Lung (tissue), 12 donors: ENCODE data around the gene TMCC1. TPM values are rescaled to one million over a fixed set of nuclear protein-coding genes. Genes with fewer than 3 reads are reported as not detected.

Experiments
- ATAC-seq: fragments of 200-7000 bp; cut with Tn5 transposase; one replicate; pipeline ENCODE4 v1.9.1; 2020; ENCODE audit warnings: moderate number of reproducible peaks; ENCODE audit not compliant: insufficient read depth, low FRiP score
- DNase-seq, 3 donors: peaks; one replicate each; pipeline ENCODE4 v3.0.0-alpha.2; 2013 to 2017
- H3K27ac ChIP-seq, 2 donors: one replicate each; pipeline ENCODE4 v1.5.1; 2013; ENCODE audit warnings: mild to moderate bottlenecking in 2 of 2, moderate library complexity in 2 of 2, control low read depth in 1 of 2, inconsistent platforms in 1 of 2, low read depth in 1 of 2, low read length in 1 of 2
- H3K27me3 ChIP-seq, 3 donors: one replicate each; pipeline ENCODE4 v1.5.1; 2013; ENCODE audit warnings: low read length in 2 of 3; ENCODE audit not compliant: control insufficient read depth in 3 of 3, insufficient read depth in 3 of 3
- H3K36me3 ChIP-seq, 4 donors: one replicate each; pipeline ENCODE4 v1.5.1; 2013; ENCODE audit warnings: low read length in 4 of 4, mild to moderate bottlenecking in 1 of 4, moderate library complexity in 1 of 4; ENCODE audit not compliant: control insufficient read depth in 4 of 4, insufficient read depth in 4 of 4
- H3K4me1 ChIP-seq, 5 donors: one replicate each; pipeline ENCODE4 v1.5.1; 2013; ENCODE audit warnings: low read length in 5 of 5, mild to moderate bottlenecking in 2 of 5, moderate library complexity in 1 of 5; ENCODE audit not compliant: control insufficient read depth in 5 of 5, insufficient read depth in 5 of 5
- H3K4me3 ChIP-seq: one replicate; pipeline ENCODE4 v1.5.1; 2013; ENCODE audit warnings: mild to moderate bottlenecking, control low read depth, moderate library complexity
- H3K9ac ChIP-seq, 2 donors: one replicate each; pipeline ENCODE4 v1.5.1; 2013; ENCODE audit warnings: low read length in 2 of 2, control low read depth in 1 of 2; ENCODE audit not compliant: insufficient read depth in 1 of 2
- H3K9me3 ChIP-seq, 4 donors: one replicate each; pipeline ENCODE4 v1.5.1; 2013; ENCODE audit warnings: low read length in 3 of 4, mild to moderate bottlenecking in 1 of 4, moderate library complexity in 1 of 4; ENCODE audit not compliant: control insufficient read depth in 4 of 4, insufficient read depth in 3 of 4
- CTCF ChIP-seq: IDR thresholded peaks from 2 replicates; pipeline ENCODE4 v1.5.1; 2012; ENCODE audit warnings: mild to moderate bottlenecking; ENCODE audit errors: control extremely low read depth, extremely low read depth
- WGBS, 2 donors: extraction: QIAGEN DNeasy Blood & Tissue Kit; methylation state at CpG; one replicate each; pipeline ENCODE4 v1.1.7; 2013; 5-methylcytosine and 5-hydroxymethylcytosine counted together
- polyA plus RNA-seq, 2 donors: library from polyadenylated mRNA; stranded (reverse); fragments of 200-250 nt; gene quantifications; one replicate each; pipeline ENCODE4 v1.2.1, GENCODE V29; 2013
- total RNA-seq, 2 donors: library from RNA; depleted of rRNA in 1 of 2; stranded (reverse); fragments of >200 nt in 1 of 2; gene quantifications; one replicate each; pipeline ENCODE4 v1.2.1, GENCODE V29; 2014 to 2021
- donor health status: control.
- donor health status: control.
- donor health status: Bipolar disorder and iron deficiency.
- donor health status: healthy.
- donor health status: DM: yes; HTN: yes; CAD: no.

The TMCC1 gene
- total and polyA plus RNA-seq, 4 donors = 8.7 to 39.4 (median 22.8) TPM

GRCh38 chr3:129868912-129869311, 24.6 kb downstream of the TMCC1 start:
- DNase-seq = no peak
- H3K9ac ChIP-seq = no peak overlapping the region
- H3K27ac ChIP-seq = no peak overlapping the region
- ATAC-seq = no peak
- peaks cover 1 to 8% (median 6%) of the 10 kb centered on the region in 4 donors for H3K36me3 ChIP-seq
- H3K27me3 ChIP-seq = no peaks in the 10 kb centered on the region
- no peak overlapping the region for H3K4me3 ChIP-seq
- TF ChIP-seq CTCF = no peak
- H3K4me1 ChIP-seq = peaks cover 0 to 9% (median 2%) of the 10 kb centered on the region in 5 donors
- 93 to 99% methylated on average over 2 of the region's 2 CpGs for WGBS, 2 donors
- H3K9me3 ChIP-seq = no peaks in the 10 kb centered on the region

GRCh38 chr3:129867506-129868124, 25.9 kb downstream of the TMCC1 start:
- no peak for DNase-seq
- Histone ChIP-seq H3K36me3 (peaks cover 0 to 8% (median 3%) of the 10 kb centered on the region in 4 donors), H3K27ac (no peak overlapping the region), H3K4me1 (peaks cover 0 to 9% (median 2%) of the 10 kb centered on the region in 5 donors), H3K4me3 (no peak overlapping the region), H3K9ac (no peak overlapping the region), H3K27me3 (no peaks in the 10 kb centered on the region), H3K9me3 (no peaks in the 10 kb centered on the region)
- 74 to 82% methylated on average over 5 of the region's 5 CpGs for WGBS, 2 donors
- ATAC-seq = no peak
- no peak for TF ChIP-seq CTCF

GRCh38 chr3:129865806-129866205, 27.7 kb downstream of the TMCC1 start:
- no peak overlapping the region for H3K9ac ChIP-seq
- no peaks in the 10 kb centered on the region for H3K27me3 ChIP-seq
- H3K4me3 ChIP-seq = no peak overlapping the region
- ATAC-seq (no peak), DNase-seq (no peak)
- TF ChIP-seq CTCF = no peak
- H3K36me3 ChIP-seq = peaks cover 0 to 8% (median 0%) of the 10 kb centered on the region in 4 donors
- H3K9me3 ChIP-seq = no peaks in the 10 kb centered on the region
- 93 to 94% methylated on average over 2 of the region's 2 CpGs for WGBS, 2 donors
- H3K27ac ChIP-seq = no peak overlapping the region
- H3K4me1 ChIP-seq = peaks cover 0 to 9% (median 2%) of the 10 kb centered on the region in 5 donors

GRCh38 chr3:129864519-129864918, 29.0 kb downstream of the TMCC1 start:
- no peak overlapping the region for H3K4me3 ChIP-seq
- no peaks in the 10 kb centered on the region for H3K27me3 ChIP-seq
- ATAC-seq = no peak
- TF ChIP-seq CTCF = no peak
- H3K36me3 ChIP-seq = peaks cover 0 to 8% (median 0%) of the 10 kb centered on the region in 4 donors
- no peak overlapping the region for H3K9ac ChIP-seq
- H3K9me3 ChIP-seq = no peaks in the 10 kb centered on the region
- peaks cover 0 to 9% (median 2%) of the 10 kb centered on the region in 5 donors for H3K4me1 ChIP-seq
- WGBS, 2 donors = 89 to 93% methylated on average over 1 of the region's 1 CpG
- DNase-seq = no peak
- no peak overlapping the region for H3K27ac ChIP-seq
